Stimulated activated CD8-positive, alpha-beta memory T cell treated with anti-CD3 and anti-CD28 coated beads, Interleukin-15, amount 100 ng/mL, for 1 hour (primary cell): ENCODE data around the gene ARHGEF10L.

Source experiments
- DNase-seq: peaks from one replicate; pipeline ENCODE4 v3.0.0-alpha.2; 2020; ENCODE audit warnings: low read depth

The ARHGEF10L gene

GRCh38 chr1:17567582-17567981, 28.1 kb downstream of the ARHGEF10L start:
- DNase-seq = no peak

GRCh38 chr1:17568014-17568900, 28.8 kb downstream of the ARHGEF10L start:
- no peak for DNase-seq

GRCh38 chr1:17569200-17570139, 30.0 kb downstream of the ARHGEF10L start:
- no peak for DNase-seq

GRCh38 chr1:17570228-17570627, 30.7 kb downstream of the ARHGEF10L start:
- DNase-seq = no peak

- DNase-seq = no peak
Observed at GRCh38 chr1:17572264-17572985, 32.9 kb downstream of the ARHGEF10L start.

GRCh38 chr1:17573518-17574041, 34.1 kb downstream of the ARHGEF10L start:
- no peak for DNase-seq

GRCh38 chr1:17574516-17574915, 35.0 kb downstream of the ARHGEF10L start:
- DNase-seq = no peak

- no peak for DNase-seq
Observed at GRCh38 chr1:17575797-17576518, 36.5 kb downstream of the ARHGEF10L start.

- DNase-seq = no peak
Observed at GRCh38 chr1:17576519-17576853, 37.0 kb downstream of the ARHGEF10L start.

GRCh38 chr1:17577907-17578297, 38.4 kb downstream of the ARHGEF10L start:
- DNase-seq = no peak

GRCh38 chr1:17579951-17580939, 40.7 kb downstream of the ARHGEF10L start:
- no peak for DNase-seq

GRCh38 chr1:17581389-17582123, 42.1 kb downstream of the ARHGEF10L start:
- DNase-seq = no peak

- DNase-seq = no peak
Observed at GRCh38 chr1:17582124-17582774, 42.8 kb downstream of the ARHGEF10L start.

GRCh38 chr1:17584539-17584938, 45.0 kb downstream of the ARHGEF10L start:
- no peak for DNase-seq

- DNase-seq = no peak
Observed at GRCh38 chr1:17585266-17585987, 45.9 kb downstream of the ARHGEF10L start.

GRCh38 chr1:17586172-17586964, 46.9 kb downstream of the ARHGEF10L start:
- no peak for DNase-seq

GRCh38 chr1:17587693-17588047, 48.2 kb downstream of the ARHGEF10L start:
- DNase-seq = no peak
